Stimulated activated CD4-positive, alpha-beta T cell treated with anti-CD3 and anti-CD28 coated beads, Interleukin-12 subunit alpha, Interleukin-12 subunit beta, amount 100 ng/mL, for 48 hours (primary cell): ENCODE measurements around the gene ALG2.

Experiments used
- DNase-seq, 3 donors: peaks; one replicate each; pipeline ENCODE4 v3.0.0-alpha.2; 2020; ENCODE audit warnings: low read depth in 2 of 3, low spot score in 1 of 3

The ALG2 gene

DNA sequence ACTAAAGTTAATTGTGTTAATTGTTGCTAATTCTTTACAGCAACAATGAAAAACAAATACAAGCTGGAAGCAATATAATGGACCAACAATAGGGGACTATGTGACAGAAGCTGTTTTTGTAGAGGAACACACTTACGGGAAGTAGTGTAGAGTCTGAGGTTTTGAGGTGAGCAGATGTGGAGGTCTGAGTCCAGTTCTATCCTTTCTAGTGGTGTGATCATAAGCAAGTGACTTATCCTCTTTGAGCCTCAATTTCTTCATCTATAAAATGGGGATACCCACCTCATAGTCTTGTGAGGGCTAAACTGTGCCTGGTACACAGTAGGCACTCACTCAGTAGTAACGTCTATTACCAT is 28.3 kb downstream of the ALG2 start:
- no peak for DNase-seq

GRCh38 chr9:99192786-99193465 is 28.8 kb downstream of the ALG2 start:
- DNase-seq, result no peak

GRCh38 chr9:99190597-99191283 is 31.0 kb downstream of the ALG2 start:
- DNase-seq, result no peak

GRCh38 chr9:99189887-99190596 is 31.7 kb downstream of the ALG2 start:
- DNase-seq, result no peak

DNA sequence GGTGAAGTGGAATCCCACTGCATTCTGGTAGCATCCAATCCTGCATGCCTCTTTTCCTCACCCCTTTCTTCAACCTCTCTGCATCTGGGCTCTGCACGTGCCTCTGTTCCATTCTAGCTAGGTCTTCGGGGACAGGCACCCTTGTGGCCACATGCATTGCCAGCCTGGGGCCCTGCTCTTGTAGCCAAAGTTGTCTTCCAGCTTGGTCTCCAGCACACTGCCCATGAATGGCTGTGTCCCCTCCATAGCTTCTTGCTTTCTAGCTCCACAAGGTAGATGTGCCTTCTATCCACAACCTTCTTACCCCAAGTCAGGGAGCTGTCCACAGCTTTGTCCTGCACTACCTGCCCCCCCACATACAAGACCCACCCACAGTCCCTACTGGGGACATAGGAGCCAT is 32.6 kb downstream of the ALG2 start:
- no peak for DNase-seq

DNA sequence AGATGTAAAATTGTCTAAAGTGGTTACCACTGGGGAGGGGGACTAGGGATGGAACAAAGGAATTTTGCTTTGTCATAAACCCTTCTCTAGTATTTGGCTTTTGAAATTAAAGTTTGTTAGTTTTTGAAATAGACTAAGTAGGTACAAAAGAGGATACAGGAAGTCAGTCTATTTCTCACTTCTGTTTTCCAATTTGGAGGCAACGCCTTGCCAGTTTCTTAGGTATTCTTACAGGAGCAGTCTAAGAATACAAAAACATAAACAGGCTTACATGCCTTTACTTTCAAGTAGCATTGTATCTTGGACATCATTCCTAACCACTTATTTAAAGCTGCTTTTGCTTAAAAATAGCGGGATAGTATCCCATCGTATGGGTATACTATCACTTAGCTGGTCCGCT is 34.4 kb downstream of the ALG2 start:
- no peak for DNase-seq

DNA sequence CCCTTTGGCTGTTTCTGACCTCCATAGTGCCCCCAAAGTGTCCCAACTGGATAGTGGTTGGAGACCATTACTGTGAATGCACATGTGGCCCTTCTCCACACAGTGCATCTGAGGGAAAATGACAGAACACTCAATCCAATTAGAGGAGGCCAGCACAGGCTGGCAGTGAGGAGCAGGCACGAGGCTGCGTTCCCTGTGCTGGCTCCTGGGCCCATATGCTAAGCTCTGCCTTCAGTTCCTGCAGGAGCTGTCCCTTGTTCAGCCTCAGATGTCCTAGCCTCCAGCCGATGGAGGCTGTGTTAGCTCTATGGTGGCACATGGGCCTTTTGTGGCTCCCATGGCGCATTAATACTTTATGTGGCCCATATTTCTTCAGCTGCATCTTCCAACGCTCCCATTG is 35.8 kb downstream of the ALG2 start:
- no peak for DNase-seq

- no peak for DNase-seq
Observed at GRCh38 chr9:99185348-99185632, 36.5 kb downstream of the ALG2 start.

GRCh38 chr9:99184475-99185347 is 37.0 kb downstream of the ALG2 start:
- DNase-seq, result peak; percentile 65 to 72 (median 69)

GRCh38 chr9:99184110-99184474 is 37.6 kb downstream of the ALG2 start:
- DNase-seq, result no peak

DNA sequence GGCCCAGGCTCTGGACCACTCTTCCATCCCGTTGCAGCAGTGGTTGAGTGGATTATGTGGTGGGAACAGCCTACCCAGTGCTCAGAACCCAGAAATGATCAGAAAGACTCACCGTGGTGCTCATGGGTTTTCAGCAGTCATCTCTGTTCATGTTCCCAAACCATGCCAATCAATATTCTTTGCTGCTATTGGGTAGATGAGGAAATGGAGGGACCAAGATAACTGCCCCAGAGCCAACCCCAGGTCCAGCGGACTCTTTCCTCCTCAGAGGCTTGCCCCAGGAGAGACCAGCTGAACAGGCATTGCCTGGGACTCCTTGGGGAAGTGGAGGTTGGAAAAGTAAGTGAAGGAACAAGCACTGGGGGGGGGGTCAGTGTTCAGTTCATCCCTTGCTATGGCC is 38.1 kb downstream of the ALG2 start:
- DNase-seq, result no peak

DNA sequence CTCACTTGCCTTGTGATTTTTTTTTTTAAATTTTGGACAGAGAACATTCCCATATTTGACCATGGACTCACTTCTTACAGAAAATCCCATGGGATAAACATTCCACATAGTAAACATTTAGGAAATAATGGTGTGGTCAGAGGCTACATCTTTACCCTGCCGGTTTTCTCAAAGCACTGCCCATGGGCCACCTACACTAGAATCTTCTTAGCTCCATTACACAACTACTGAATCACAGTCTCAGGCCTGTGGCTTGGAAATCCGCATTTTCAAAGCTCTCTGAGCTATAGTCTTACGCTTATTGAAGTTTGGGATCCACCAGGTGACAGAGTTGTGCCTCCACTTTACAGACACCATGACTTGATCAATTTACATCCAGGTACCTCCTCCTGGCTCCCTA is 39.4 kb downstream of the ALG2 start:
- no peak for DNase-seq

DNA sequence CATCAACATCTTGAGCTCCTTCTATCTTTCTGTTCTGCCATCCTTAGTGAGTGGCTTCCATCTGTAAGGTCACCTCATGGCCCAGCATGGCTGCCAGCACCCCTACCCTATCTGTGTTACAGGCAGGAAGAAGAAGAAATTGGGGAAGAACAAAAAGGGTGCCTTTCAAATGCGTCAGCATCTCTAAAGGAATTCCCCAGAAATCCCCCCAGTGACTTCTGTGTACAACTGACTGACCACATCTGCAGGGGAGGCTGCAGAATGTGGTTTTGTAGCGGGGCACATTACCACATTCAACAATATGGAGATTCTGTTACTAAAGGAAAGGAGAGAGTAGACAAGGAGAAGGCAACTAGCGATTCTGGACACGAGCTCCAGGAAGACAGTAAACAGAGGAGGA is 40.1 kb downstream of the ALG2 start:
- DNase-seq, result no peak

GRCh38 chr9:99181206-99181605 is 40.5 kb downstream of the ALG2 start:
- no peak for DNase-seq

- DNase-seq, result no peak
Observed at GRCh38 chr9:99180662-99181061, 41.1 kb downstream of the ALG2 start.

GRCh38 chr9:99180199-99180598 is 41.5 kb downstream of the ALG2 start:
- DNase-seq, result no peak

DNA sequence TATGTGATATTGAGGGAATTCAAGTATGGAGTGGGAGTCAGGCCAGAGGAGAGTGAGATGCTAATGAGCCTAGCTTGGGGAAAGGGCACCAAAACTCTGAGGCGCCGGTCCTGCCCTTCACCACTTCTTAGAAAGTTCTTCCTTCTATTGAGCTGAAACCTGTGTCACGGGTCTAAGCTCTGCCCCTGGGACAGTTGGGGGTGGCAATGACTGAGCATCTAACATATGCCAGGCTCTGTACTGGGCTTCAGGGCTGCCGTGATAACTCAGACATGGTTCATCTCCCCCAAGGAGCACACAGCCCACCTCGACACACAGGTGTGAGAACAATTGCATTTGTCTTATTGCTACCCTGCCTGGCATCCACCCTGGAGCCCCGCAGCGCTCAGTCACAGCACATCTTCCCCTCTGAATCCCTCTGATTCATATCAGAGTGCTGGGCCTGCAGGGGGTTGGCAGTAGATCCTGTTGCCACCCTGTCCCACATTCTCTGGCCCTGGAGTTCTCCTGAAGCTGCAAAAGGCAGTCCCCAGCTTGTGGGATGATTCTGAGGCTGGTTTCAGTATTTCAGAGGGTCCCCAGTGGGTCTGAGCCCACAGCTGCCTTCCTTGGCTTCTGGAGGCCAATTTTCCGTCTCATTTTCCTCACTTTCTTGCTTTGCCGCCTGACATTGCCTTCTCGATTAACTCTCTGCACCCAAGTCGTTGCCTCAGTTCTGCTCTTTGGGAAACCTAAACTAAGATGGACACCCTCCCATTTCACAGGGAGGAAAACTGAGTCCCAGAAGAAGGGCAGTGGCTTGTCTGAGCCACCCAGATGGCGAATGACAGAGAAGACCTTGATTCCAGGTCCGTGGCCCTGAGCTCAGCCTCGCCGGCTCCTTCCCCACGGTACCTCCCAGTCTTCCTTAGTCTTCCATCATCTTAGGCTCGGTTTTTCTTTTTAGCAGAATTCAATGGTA is 42.5 kb downstream of the ALG2 start:
- no peak for DNase-seq

DNA sequence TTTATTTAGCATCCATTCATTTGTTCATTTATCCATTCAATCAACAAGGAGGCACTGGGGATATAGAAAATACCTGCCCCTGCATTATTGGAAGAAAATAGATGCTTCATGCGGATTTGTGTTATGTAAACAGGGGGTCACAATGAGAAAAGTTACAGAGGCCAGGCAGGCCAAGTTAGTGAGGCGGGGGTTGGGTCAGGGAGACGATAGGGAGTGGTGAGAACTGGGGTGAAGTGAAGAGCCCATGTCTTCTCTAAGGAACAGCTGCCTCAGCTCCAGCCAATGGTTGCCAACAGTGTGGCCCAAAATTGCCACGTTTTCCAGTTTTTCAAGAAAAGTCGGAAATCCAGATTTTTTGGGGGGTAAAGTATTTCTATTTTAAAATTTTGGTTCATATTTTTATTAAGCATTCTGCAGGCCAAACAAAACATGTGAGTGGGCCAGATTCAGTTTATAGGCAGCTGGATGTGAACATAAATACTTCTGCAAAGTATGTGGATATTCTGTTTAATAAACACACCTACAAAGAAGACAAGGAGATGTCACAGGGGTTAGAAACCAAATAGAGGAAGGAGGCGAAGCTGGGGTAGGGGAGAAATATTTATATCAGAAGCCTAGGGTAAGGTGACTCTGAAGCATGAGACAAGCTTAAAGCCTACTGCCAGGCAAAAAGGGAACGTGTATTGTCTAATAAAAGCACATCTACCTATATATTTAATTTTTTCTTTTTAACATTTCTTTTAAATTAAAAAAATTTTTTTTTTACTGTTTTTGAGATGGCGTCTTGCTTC is 44.0 kb downstream of the ALG2 start:
- no peak for DNase-seq

GRCh38 chr9:99176527-99177013 is 45.2 kb downstream of the ALG2 start:
- DNase-seq, result no peak
